CD8-positive, alpha-beta memory T cell (primary cell): Measurements from ENCODE around the gene OR6T1. TPM values are rescaled to one million over a fixed set of nuclear protein-coding genes. Genes with fewer than 3 reads are reported as not detected.

Source experiments
- CTCF ChIA-PET: fragments of 350-600 bp; sonication (Branson Sonifier 250); formaldehyde crosslinking; loops from one replicate; lab custom pipeline; 2021; ENCODE audit warnings: antibody characterized with exemption; lab: Charles Lee
- POLR2A ChIA-PET: fragments of 350-600 bp; sonication (Branson Sonifier 250); formaldehyde crosslinking; loops from one replicate; lab custom pipeline; 2021; ENCODE audit warnings: antibody characterized with exemption; lab: Charles Lee
- DNase-seq, 5 donors: peaks; one replicate each; pipeline versions ENCODE4 v3.0.0 to v3.0.0-alpha.2; 2020 to 2022; ENCODE audit warnings: mixed read lengths in 1 of 5
- H3K27ac ChIP-seq: one replicate; pipeline ENCODE4 v1.7.0; 2013; ENCODE audit warnings: low read depth, mild to moderate bottlenecking, low read length, moderate library complexity
- H3K27me3 ChIP-seq: 2 replicates; pipeline ENCODE4 v1.7.0; 2013; ENCODE audit warnings: low read length, mild to moderate bottlenecking; ENCODE audit not compliant: insufficient read depth, poor library complexity, severe bottlenecking
- H3K36me3 ChIP-seq: 2 replicates; pipeline ENCODE4 v1.7.0; 2013; ENCODE audit warnings: mild to moderate bottlenecking, low read length, moderate library complexity; ENCODE audit not compliant: insufficient read depth
- H3K4me1 ChIP-seq: 2 replicates; pipeline ENCODE4 v1.7.0; 2013; ENCODE audit warnings: mild to moderate bottlenecking, low read length, moderate library complexity; ENCODE audit not compliant: insufficient read depth
- H3K4me3 ChIP-seq: 2 replicates; pipeline ENCODE4 v1.7.0; 2013; ENCODE audit warnings: mild to moderate bottlenecking, low read length
- H3K9me3 ChIP-seq: 2 replicates; pipeline ENCODE4 v1.7.0; 2013; ENCODE audit warnings: mild to moderate bottlenecking, low read length
- H3K27ac Mint-ChIP-seq, 8 donors: one replicate each; pipeline ENCODE4 v1.8.0; 2020 to 2021; ENCODE audit warnings: mixed read lengths in 8 of 8, mild to moderate bottlenecking in 6 of 8, inconsistent platforms in 3 of 8, moderate library complexity in 3 of 8
- H3K27me3 Mint-ChIP-seq, 2 donors: one replicate each; pipeline ENCODE4 v1.8.0; 2020 to 2021; ENCODE audit warnings: mixed read lengths in 2 of 2, mild to moderate bottlenecking in 1 of 2, moderate library complexity in 1 of 2
- H3K36me3 Mint-ChIP-seq, 3 donors: one replicate each; pipeline ENCODE4 v1.8.0; 2020 to 2021; ENCODE audit warnings: mixed read lengths in 3 of 3, inconsistent platforms in 1 of 3, mild to moderate bottlenecking in 1 of 3
- H3K4me1 Mint-ChIP-seq, 3 donors: one replicate each; pipeline ENCODE4 v1.8.0; 2020 to 2021; ENCODE audit warnings: mixed read lengths in 3 of 3, inconsistent platforms in 1 of 3, mild to moderate bottlenecking in 1 of 3
- H3K4me3 Mint-ChIP-seq, 7 donors: one replicate each; pipeline ENCODE4 v1.8.0; 2020 to 2021; ENCODE audit warnings: mixed read lengths in 7 of 7, mild to moderate bottlenecking in 6 of 7, moderate library complexity in 4 of 7, inconsistent platforms in 2 of 7
- H3K9me3 Mint-ChIP-seq, 5 donors: one replicate each; pipeline ENCODE4 v1.8.0; 2020 to 2022; ENCODE audit warnings: mixed read lengths in 5 of 5, mild to moderate bottlenecking in 3 of 5, moderate library complexity in 2 of 5, inconsistent platforms in 1 of 5
- polyA plus RNA-seq: library from polyadenylated mRNA; unstranded; fragments of 300-500 nt; fragmentation: Illumina TruSeq; gene quantifications from one replicate; pipeline ENCODE4 v1.2.3, GENCODE V29; 2021
- total RNA-seq, 2 experiments: library from RNA; stranded (reverse); gene quantifications; one replicate each; pipeline ENCODE4 v1.2.3, GENCODE V29; 2021

OR6T1 gene, protein sequence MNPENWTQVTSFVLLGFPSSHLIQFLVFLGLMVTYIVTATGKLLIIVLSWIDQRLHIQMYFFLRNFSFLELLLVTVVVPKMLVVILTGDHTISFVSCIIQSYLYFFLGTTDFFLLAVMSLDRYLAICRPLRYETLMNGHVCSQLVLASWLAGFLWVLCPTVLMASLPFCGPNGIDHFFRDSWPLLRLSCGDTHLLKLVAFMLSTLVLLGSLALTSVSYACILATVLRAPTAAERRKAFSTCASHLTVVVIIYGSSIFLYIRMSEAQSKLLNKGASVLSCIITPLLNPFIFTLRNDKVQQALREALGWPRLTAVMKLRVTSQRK
- total RNA-seq: not detected
- polyA plus RNA-seq: not detected

DNA sequence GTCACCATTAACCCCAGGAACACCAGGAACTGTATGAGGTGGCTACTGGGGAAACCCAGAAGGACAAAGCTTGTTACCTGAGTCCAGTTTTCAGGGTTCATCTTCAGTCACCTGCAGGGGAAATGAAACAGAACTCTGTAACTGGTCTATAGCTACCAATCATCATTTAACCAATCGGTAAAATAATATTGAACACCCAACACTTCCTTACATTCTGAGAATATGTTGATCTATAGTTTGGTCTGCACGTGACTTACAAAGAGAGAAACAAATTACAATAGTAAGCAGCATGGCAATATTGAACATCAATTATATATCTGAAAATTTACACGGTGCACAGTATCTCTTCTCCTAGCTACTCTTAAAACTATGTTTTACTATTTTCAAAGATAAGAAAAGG, at the start of gene OR6T1:
TSS of gene OR6T1 (minus strand) at position 101 of the 400 bp plus-strand sequence. CDS start at position 101, 0 bp downstream.
- Histone ChIP-seq H3K27me3 (no peaks in the 10 kb centered on the region), H3K36me3 (no peaks in the 10 kb centered on the region), H3K4me1 (no peaks in the 10 kb centered on the region), H3K27ac (no peak within 1 kb of the TSS), H3K9me3 (no peaks in the 10 kb centered on the region), H3K4me3 (no peak within 1 kb of the TSS)
- ChIA-PET CTCF (no interaction called here), POLR2A (no interaction called here)
- no peak within 1 kb of the TSS for H3K27ac Mint-ChIP-seq
- H3K4me1 Mint-ChIP-seq: no peaks in the 10 kb centered on the region
- no peaks in the 10 kb centered on the region for H3K36me3 Mint-ChIP-seq
- H3K27me3 Mint-ChIP-seq: peaks cover 0 to 5% of the 10 kb centered on the region in 2 donors
- peaks cover 0 to 2% (median 0%) of the 10 kb centered on the region in 5 donors for H3K9me3 Mint-ChIP-seq
- H3K4me3 Mint-ChIP-seq: no peak within 1 kb of the TSS
- no peak for DNase-seq

DNA sequence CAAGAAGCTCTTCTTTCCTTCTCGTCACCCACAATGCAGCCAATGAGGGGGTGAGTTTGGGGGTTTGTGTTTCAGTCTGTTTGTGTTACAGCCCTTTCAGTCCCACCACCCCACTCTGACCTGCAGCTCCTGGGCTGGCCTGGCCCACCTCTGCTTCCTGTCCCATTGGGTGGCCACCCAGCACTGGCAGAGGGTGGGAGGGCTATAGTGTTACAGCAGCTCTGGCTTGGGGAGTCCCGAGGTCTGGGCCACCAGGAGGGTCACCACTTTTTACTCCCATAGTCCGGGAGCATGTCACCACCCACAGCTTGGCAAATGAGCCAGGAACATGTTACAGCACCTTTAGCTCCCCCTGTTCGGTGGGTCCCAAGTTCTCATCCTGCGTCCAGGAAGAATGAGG, 35.7 kb upstream of the OR6T1 start:
- Mint-ChIP-seq H3K27ac (no peak overlapping the region), H3K27me3 (no peaks in the 10 kb centered on the region), H3K9me3 (peaks cover 2 to 7% (median 5%) of the 10 kb centered on the region in 5 donors), H3K4me1 (no peaks in the 10 kb centered on the region), H3K36me3 (no peaks in the 10 kb centered on the region), H3K4me3 (no peak overlapping the region)
- ChIA-PET CTCF (no interaction called here), POLR2A (no interaction called here)
- Histone ChIP-seq H3K27me3 (no peaks in the 10 kb centered on the region), H3K4me1 (no peaks in the 10 kb centered on the region), H3K9me3 (no peaks in the 10 kb centered on the region), H3K27ac (no peak overlapping the region), H3K4me3 (no peak overlapping the region), H3K36me3 (no peaks in the 10 kb centered on the region)
- DNase-seq: no peak

DNA sequence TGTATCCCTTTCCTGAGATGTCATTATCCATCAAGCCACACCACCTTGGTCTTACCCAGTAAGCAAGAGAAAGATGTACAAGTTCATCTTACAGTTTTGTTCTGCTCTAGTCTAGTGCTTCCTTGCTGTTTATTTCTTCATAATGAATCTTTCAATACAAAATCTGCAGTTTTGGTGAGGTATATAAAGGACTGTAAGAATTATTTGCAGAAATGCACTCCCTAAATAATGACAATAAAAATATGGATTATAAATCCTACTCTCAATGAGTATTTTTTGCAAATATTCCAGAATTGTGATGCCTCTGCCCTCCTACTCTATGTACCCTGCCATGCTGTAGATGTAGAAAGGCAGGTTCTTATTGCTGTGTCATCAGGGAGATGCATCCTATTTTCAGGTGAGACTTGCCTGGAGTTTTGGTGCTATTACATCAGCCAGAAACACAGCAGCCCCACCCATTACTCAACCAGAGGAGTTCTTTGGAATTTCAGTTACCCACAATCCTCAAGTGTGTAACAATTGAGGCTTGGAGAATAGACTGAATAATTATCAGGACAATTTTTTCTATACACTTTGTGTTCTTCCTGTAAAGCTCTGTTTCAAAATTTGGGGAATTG, 34.2 kb upstream of the OR6T1 start, which contains the start of gene OR10S1:
TSS of gene OR10S1 (minus strand) at position 51 of the 617 bp plus-strand sequence. CDS start 117 bp downstream, outside the sequence.
- H3K27me3 Mint-ChIP-seq: no peaks in the 10 kb centered on the region
- no peaks in the 10 kb centered on the region for H3K27me3 ChIP-seq
- no peaks in the 10 kb centered on the region for H3K4me1 Mint-ChIP-seq
- H3K9me3 Mint-ChIP-seq: peaks cover 0 to 7% (median 5%) of the 10 kb centered on the region in 5 donors
- no peak within 1 kb of the TSS for H3K27ac ChIP-seq
- no peaks in the 10 kb centered on the region for H3K36me3 Mint-ChIP-seq
- no peak for DNase-seq
- ChIA-PET POLR2A (no interaction called here), CTCF (no interaction called here)
- H3K4me3 ChIP-seq: no peak within 1 kb of the TSS
- no peaks in the 10 kb centered on the region for H3K36me3 ChIP-seq
- H3K4me3 Mint-ChIP-seq: no peak within 1 kb of the TSS
- H3K4me1 ChIP-seq: no peaks in the 10 kb centered on the region
- no peaks in the 10 kb centered on the region for H3K9me3 ChIP-seq
- H3K27ac Mint-ChIP-seq: no peak within 1 kb of the TSS

DNA sequence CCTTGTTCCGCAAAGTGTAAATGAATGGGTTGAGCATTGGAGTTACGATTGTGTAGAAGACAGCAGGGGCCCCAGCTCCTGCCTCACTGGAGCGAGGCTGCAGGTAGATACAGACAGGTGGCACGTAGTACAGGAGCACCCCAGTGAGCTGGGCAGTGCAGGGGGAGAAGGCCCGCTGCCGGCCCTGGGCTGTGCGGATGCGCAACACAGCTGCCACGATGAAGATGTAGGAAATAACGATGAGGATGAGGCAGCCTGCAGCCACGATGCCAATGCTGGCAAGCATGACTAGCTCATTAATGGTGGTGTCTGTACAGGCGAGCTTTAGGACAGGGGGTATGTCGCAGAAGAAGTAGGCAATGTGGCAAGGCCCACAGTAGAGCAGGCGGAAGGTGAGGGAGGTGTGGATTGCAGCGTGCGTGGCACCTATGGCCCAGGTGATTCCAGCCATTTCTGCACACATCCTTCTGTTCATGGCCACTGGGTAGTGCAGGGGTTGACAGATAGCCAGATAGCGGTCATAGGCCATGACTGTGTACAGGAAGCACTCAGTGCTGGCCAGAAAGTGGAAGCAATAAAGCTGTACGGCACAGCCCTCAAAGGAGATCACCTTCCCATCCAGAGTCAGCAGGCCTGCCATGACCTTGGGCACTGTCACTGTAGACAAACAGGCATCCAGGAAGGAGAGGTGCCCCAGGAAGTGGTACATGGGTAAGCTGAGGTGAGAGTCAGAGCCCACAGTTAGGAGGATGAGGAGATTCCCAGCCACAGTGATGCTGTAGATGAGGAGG, 33.3 kb upstream of the OR6T1 start:
- H3K4me1 ChIP-seq: no peaks in the 10 kb centered on the region
- Mint-ChIP-seq H3K27ac (no peak overlapping the region), H3K9me3 (peaks cover 0 to 7% (median 2%) of the 10 kb centered on the region in 5 donors), H3K4me1 (no peaks in the 10 kb centered on the region), H3K4me3 (no peak overlapping the region), H3K27me3 (no peaks in the 10 kb centered on the region), H3K36me3 (no peaks in the 10 kb centered on the region)
- CTCF ChIA-PET: no interaction called here
- H3K27me3 ChIP-seq: no peaks in the 10 kb centered on the region
- DNase-seq: no peak
- H3K36me3 ChIP-seq: no peaks in the 10 kb centered on the region
- H3K4me3 ChIP-seq: no peak overlapping the region
- no peaks in the 10 kb centered on the region for H3K9me3 ChIP-seq
- POLR2A ChIA-PET: no interaction called here
- H3K27ac ChIP-seq: no peak overlapping the region

DNA sequence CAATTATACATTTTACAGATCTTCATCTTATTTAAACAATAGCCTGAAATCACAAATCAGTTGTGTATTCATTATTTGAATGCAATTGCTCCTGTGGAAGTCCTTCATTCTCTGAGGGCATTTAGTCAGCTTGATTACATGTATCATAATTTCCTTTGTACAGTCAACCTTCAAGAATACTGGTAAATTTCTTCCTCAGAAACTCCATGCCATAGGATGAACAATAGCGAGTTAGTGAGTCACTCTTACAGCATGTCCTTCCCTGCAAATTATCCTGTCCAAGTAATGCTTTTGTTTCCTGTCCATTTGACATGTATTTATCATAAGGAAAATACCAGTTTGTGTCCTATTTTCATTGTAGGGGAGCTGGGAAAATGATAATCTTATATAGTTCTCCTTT, 30.2 kb upstream of the OR6T1 start:
- no peak overlapping the region for H3K4me3 ChIP-seq
- no peaks in the 10 kb centered on the region for H3K27me3 ChIP-seq
- ChIA-PET CTCF (no interaction called here), POLR2A (no interaction called here)
- H3K9me3 ChIP-seq: no peaks in the 10 kb centered on the region
- H3K27ac ChIP-seq: no peak overlapping the region
- H3K36me3 Mint-ChIP-seq: no peaks in the 10 kb centered on the region
- no peak overlapping the region for H3K27ac Mint-ChIP-seq
- H3K9me3 Mint-ChIP-seq: peaks cover 0 to 4% (median 3%) of the 10 kb centered on the region in 5 donors
- no peaks in the 10 kb centered on the region for H3K4me1 ChIP-seq
- no peaks in the 10 kb centered on the region for H3K27me3 Mint-ChIP-seq
- no peaks in the 10 kb centered on the region for H3K36me3 ChIP-seq
- H3K4me3 Mint-ChIP-seq: no peak overlapping the region
- no peak for DNase-seq
- no peaks in the 10 kb centered on the region for H3K4me1 Mint-ChIP-seq

DNA sequence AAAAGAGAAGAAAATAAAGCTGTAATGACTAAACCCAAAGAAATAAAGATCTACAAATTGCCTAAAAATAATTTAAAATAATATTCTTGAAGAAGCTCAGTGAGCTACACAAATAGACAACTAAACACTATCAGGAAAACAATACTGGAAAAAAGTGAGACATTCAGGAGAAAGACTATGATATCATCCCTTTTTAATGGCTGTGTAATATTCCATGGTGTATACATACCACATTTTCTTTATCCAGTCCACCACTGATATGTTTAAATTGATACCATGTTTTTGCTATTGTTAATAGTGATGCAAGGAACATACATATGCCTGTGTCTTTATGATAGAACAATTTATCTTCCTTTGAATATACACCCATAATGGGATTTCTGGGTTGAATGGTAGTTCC, 13.1 kb upstream of the OR6T1 start:
- Histone ChIP-seq H3K27me3 (no peaks in the 10 kb centered on the region), H3K27ac (no peak overlapping the region), H3K9me3 (no peaks in the 10 kb centered on the region), H3K4me1 (no peaks in the 10 kb centered on the region), H3K4me3 (no peak overlapping the region), H3K36me3 (no peaks in the 10 kb centered on the region)
- CTCF ChIA-PET: no interaction called here
- H3K4me3 Mint-ChIP-seq: no peak overlapping the region
- no peaks in the 10 kb centered on the region for H3K36me3 Mint-ChIP-seq
- no peak overlapping the region for H3K27ac Mint-ChIP-seq
- H3K4me1 Mint-ChIP-seq: no peaks in the 10 kb centered on the region
- H3K27me3 Mint-ChIP-seq: peaks cover 0 to 1% of the 10 kb centered on the region in 2 donors
- POLR2A ChIA-PET: no interaction called here
- no peak for DNase-seq
- peaks cover 6 to 21% (median 11%) of the 10 kb centered on the region in 5 donors for H3K9me3 Mint-ChIP-seq

DNA sequence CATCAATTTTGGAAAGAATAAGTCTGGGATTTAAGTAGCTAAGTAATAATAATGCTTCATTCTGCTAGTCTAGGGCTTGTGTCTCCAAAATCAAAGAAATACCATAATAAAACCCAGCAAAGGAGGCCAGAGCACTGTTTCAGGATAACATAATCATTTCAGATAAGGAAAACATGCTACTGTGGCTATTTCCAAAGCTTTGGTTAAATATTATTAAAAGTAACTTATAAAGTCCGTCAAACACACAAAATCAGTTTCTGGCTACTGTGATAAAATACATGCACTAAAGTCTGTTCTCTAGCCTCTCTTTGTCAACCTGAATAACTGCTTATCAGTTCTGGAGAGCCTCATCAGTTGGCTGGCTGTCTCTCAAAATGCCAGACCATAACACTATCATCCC, 1.5 kb upstream of the OR6T1 start:
- Histone ChIP-seq H3K4me1 (no peaks in the 10 kb centered on the region), H3K27ac (no peak overlapping the region), H3K27me3 (no peaks in the 10 kb centered on the region), H3K36me3 (no peaks in the 10 kb centered on the region), H3K4me3 (no peak overlapping the region), H3K9me3 (no peaks in the 10 kb centered on the region)
- no peaks in the 10 kb centered on the region for H3K36me3 Mint-ChIP-seq
- peaks cover 0 to 2% of the 10 kb centered on the region in 2 donors for H3K27me3 Mint-ChIP-seq
- H3K4me3 Mint-ChIP-seq: no peak overlapping the region
- H3K9me3 Mint-ChIP-seq: peaks cover 0 to 2% (median 0%) of the 10 kb centered on the region in 5 donors
- DNase-seq: no peak
- H3K4me1 Mint-ChIP-seq: no peaks in the 10 kb centered on the region
- ChIA-PET POLR2A (no interaction called here), CTCF (no interaction called here)
- no peak overlapping the region for H3K27ac Mint-ChIP-seq

DNA sequence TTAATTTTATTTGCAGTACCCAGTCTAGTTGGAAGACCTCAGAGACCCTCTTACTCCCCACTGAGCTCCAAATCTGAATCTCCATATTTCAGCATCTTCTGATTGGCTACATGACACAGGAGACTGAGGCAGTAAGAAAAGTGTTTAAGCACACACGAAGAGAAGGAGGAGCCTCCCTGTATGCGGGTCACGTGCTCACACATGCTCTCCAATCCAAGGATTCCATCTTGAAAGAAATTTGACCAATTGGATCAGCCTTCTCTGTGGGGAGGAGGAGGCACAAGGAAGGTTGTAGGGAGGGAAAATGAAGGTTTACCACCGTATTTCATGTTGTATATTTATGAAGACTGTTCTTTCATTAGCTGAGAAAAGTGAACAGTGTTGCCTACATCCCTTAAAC, 1.2 kb downstream of the OR6T1 start:
- peaks cover 0 to 2% (median 0%) of the 10 kb centered on the region in 5 donors for H3K9me3 Mint-ChIP-seq
- POLR2A ChIA-PET: no interaction called here
- Histone ChIP-seq H3K4me3 (no peak overlapping the region), H3K36me3 (no peaks in the 10 kb centered on the region), H3K9me3 (no peaks in the 10 kb centered on the region), H3K27ac (no peak overlapping the region), H3K4me1 (no peaks in the 10 kb centered on the region), H3K27me3 (no peaks in the 10 kb centered on the region)
- no peaks in the 10 kb centered on the region for H3K4me1 Mint-ChIP-seq
- H3K4me3 Mint-ChIP-seq: no peak overlapping the region
- H3K27ac Mint-ChIP-seq: peak overlapping the region in 1 of 8 donors; percentile 54
- CTCF ChIA-PET: no interaction called here
- H3K36me3 Mint-ChIP-seq: no peaks in the 10 kb centered on the region
- no peak for DNase-seq
- H3K27me3 Mint-ChIP-seq: peaks cover 0 to 3% of the 10 kb centered on the region in 2 donors
